ENCODE data around the gene RRP1B.

GRCh38 chr21:43687566-43688399 lies 28.4 kb downstream of the RRP1B start:
- no peak for TF ChIP-seq YY1 (IDR thresholded peaks at IDR 0.05; ENCODE audit: insufficient read depth, insufficient read length)
- TF ChIP-seq SUZ12 (IDR thresholded peaks at IDR 0.05; ENCODE audit: extremely low read depth, insufficient read depth, insufficient read length), result no peak
- TF ChIP-seq ZNF274 (IDR thresholded peaks at IDR 0.05; ENCODE audit: low read depth, low read length), result no peak
